Activated CD4-positive, alpha-beta T cell treated with anti-CD3 and anti-CD28 coated beads for 24 hours (primary cell): Measurements from ENCODE around the gene RAB42.
"Not testable (repeated sequence)": the region's sequence is repeated elsewhere in the genome, so short reads cannot be mapped to it uniquely, and the experiment has no call there.

ENCODE experiments used
- DNase-seq, 2 donors: peaks; one replicate each; pipeline ENCODE4 v3.0.0-alpha.2; 2020; ENCODE audit warnings: low read depth in 2 of 2

RAB42 gene

GRCh38 chr1:28586585-28587391 is 5.3 kb upstream of the RAB42 start:
- not testable (repeated sequence) for DNase-seq

- DNase-seq: no peak
Observed at GRCh38 chr1:28592321-28593071, 431 bp downstream of the RAB42 start.

GRCh38 chr1:28593988-28594356 is 1.9 kb downstream of the RAB42 start:
- not testable (repeated sequence) for DNase-seq

GRCh38 chr1:28594686-28595411 is 2.8 kb downstream of the RAB42 start:
- DNase-seq: not testable (repeated sequence)

GRCh38 chr1:28595412-28596191 is 3.5 kb downstream of the RAB42 start:
- no peak for DNase-seq

- DNase-seq: not testable (repeated sequence)
Observed at GRCh38 chr1:28596276-28596675, 4.2 kb downstream of the RAB42 start.

GRCh38 chr1:28601696-28602095 is 9.6 kb downstream of the RAB42 start:
- DNase-seq: no peak

- DNase-seq: no peak
Observed at GRCh38 chr1:28602536-28603439, 10.7 kb downstream of the RAB42 start.

- DNase-seq: no peak
Observed at GRCh38 chr1:28604411-28604810, 12.3 kb downstream of the RAB42 start.

- no peak for DNase-seq
Observed at GRCh38 chr1:28604962-28605361, 12.9 kb downstream of the RAB42 start.

- no peak for DNase-seq
Observed at GRCh38 chr1:28606771-28607170, 14.7 kb downstream of the RAB42 start.

GRCh38 chr1:28613175-28613574 is 21.1 kb downstream of the RAB42 start:
- DNase-seq: no peak

GRCh38 chr1:28631713-28632112 is 39.6 kb downstream of the RAB42 start:
- DNase-seq: no peak

- DNase-seq: no peak
Observed at GRCh38 chr1:28632560-28632959, 40.5 kb downstream of the RAB42 start.

- no peak for DNase-seq
Observed at GRCh38 chr1:28640766-28641165, 48.7 kb downstream of the RAB42 start.

- DNase-seq: no peak
Observed at GRCh38 chr1:28642056-28642846, 50.2 kb downstream of the RAB42 start.

GRCh38 chr1:28642847-28643635 is 51.0 kb downstream of the RAB42 start, which contains the start of gene TAF12:
TAF12 (minus strand) TSS chr1:28643067; CDS start chr1:28622081, 20,986 bp downstream.
- peak; percentile 81 to 84 for DNase-seq

GRCh38 chr1:28644494-28644893 is 52.4 kb downstream of the RAB42 start:
- no peak for DNase-seq
